GM04503 (cell line): Measurements from ENCODE around the gene ZNF469.

Experiments
- DNase-seq: peaks from one replicate; pipeline ENCODE4 v3.0.0-alpha.2; 2012; ENCODE audit warnings: low read depth

The ZNF469 gene

GRCh38 chr16:88411951-88412576, 29.3 kb downstream of the ZNF469 start:
- DNase-seq, result no peak

GRCh38 chr16:88412766-88413165, 30.0 kb downstream of the ZNF469 start:
- DNase-seq, result no peak

GRCh38 chr16:88413231-88413630, 30.5 kb downstream of the ZNF469 start:
- no peak for DNase-seq

GRCh38 chr16:88413631-88414030, 30.9 kb downstream of the ZNF469 start:
- no peak for DNase-seq

- no peak for DNase-seq
Measured at GRCh38 chr16:88414521-88415380, 32.0 kb downstream of the ZNF469 start.

- DNase-seq, result no peak
Measured at GRCh38 chr16:88415381-88415705, 32.6 kb downstream of the ZNF469 start.

GRCh38 chr16:88415713-88416323, 33.1 kb downstream of the ZNF469 start:
- no peak for DNase-seq

- no peak for DNase-seq
Measured at GRCh38 chr16:88416686-88417085, 33.9 kb downstream of the ZNF469 start.

- no peak for DNase-seq
Measured at GRCh38 chr16:88417684-88418476, 35.1 kb downstream of the ZNF469 start.

- DNase-seq, result no peak
Measured at GRCh38 chr16:88418869-88419268, 36.1 kb downstream of the ZNF469 start.

GRCh38 chr16:88419790-88420189, 37.0 kb downstream of the ZNF469 start:
- DNase-seq, result no peak

GRCh38 chr16:88420496-88420895, 37.7 kb downstream of the ZNF469 start:
- DNase-seq, result no peak

- no peak for DNase-seq
Measured at GRCh38 chr16:88421301-88421700, 38.5 kb downstream of the ZNF469 start.

GRCh38 chr16:88421871-88422433, 39.2 kb downstream of the ZNF469 start:
- DNase-seq, result no peak

GRCh38 chr16:88422733-88423447, 40.1 kb downstream of the ZNF469 start:
- DNase-seq, result no peak

- no peak for DNase-seq
Measured at GRCh38 chr16:88423448-88423850, 40.7 kb downstream of the ZNF469 start.

GRCh38 chr16:88424587-88425235, 42.0 kb downstream of the ZNF469 start:
- no peak for DNase-seq

- DNase-seq, result no peak
Measured at GRCh38 chr16:88426018-88426417, 43.3 kb downstream of the ZNF469 start.

GRCh38 chr16:88427376-88427775, 44.6 kb downstream of the ZNF469 start:
- no peak for DNase-seq

GRCh38 chr16:88428156-88428555, 45.4 kb downstream of the ZNF469 start:
- no peak for DNase-seq
